ENCODE measurements around the gene TBC1D7.

The TBC1D7 gene

GRCh38 chr6:13274707-13275434 lies 53.5 kb downstream of the TBC1D7 start:
- TF ChIP-seq, protein P1, sequence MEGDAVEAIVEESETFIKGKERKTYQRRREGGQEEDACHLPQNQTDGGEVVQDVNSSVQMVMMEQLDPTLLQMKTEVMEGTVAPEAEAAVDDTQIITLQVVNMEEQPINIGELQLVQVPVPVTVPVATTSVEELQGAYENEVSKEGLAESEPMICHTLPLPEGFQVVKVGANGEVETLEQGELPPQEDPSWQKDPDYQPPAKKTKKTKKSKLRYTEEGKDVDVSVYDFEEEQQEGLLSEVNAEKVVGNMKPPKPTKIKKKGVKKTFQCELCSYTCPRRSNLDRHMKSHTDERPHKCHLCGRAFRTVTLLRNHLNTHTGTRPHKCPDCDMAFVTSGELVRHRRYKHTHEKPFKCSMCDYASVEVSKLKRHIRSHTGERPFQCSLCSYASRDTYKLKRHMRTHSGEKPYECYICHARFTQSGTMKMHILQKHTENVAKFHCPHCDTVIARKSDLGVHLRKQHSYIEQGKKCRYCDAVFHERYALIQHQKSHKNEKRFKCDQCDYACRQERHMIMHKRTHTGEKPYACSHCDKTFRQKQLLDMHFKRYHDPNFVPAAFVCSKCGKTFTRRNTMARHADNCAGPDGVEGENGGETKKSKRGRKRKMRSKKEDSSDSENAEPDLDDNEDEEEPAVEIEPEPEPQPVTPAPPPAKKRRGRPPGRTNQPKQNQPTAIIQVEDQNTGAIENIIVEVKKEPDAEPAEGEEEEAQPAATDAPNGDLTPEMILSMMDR (conservative IDR thresholded peaks at IDR 0.05): no peak
- no peak overlapping the region for H3K27ac ChIP-seq

DNA sequence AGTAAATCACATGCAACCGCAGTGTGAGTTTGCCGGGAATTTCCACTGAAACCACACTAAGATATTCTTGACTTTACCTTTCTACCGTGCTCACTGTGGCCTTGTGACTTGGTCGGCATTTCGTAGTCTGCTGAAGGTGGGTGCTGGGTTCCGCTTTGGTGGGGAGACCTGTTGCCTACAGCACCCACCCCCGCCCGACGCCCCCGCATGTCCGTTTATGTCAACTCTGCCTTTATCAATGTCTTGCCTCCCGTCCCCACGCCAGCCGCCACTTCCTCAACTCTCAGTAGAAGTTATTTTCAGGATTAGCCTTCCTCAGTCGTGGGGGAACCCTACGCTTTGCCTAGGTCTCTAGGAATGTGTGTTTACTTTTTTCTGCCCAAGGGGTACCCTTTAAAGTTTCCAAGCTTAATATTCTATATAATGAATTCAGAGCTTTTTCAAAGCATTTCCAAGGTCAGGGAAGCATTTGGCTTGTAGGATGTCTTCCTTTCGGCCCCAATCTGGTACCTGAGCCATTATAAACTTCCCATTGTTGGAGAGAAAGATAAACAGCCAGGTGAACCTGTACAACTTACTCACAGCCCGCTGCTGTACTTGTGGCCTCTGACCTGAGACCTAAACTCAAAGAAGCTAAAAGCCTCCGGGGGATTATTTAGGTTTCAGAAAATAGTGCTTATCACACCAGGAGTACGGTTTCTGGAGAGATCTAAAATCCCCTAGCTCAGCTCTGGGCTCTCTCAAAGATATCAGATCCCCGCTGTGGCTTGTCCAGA lies 54.2 kb downstream of the TBC1D7 start:
- H3K27ac ChIP-seq: no peak overlapping the region
- TF ChIP-seq, protein P1 (conservative IDR thresholded peaks at IDR 0.05): no peak

- TF ChIP-seq, protein P1 (conservative IDR thresholded peaks at IDR 0.05): no peak
- H3K27ac ChIP-seq: no peak overlapping the region
Observed at GRCh38 chr6:13273202-13273930, 55.0 kb downstream of the TBC1D7 start.

- H3K27ac ChIP-seq: no peak overlapping the region
- TF ChIP-seq, protein P1 (conservative IDR thresholded peaks at IDR 0.05): no peak
Observed at GRCh38 chr6:13272131-13273046, 55.9 kb downstream of the TBC1D7 start.

DNA sequence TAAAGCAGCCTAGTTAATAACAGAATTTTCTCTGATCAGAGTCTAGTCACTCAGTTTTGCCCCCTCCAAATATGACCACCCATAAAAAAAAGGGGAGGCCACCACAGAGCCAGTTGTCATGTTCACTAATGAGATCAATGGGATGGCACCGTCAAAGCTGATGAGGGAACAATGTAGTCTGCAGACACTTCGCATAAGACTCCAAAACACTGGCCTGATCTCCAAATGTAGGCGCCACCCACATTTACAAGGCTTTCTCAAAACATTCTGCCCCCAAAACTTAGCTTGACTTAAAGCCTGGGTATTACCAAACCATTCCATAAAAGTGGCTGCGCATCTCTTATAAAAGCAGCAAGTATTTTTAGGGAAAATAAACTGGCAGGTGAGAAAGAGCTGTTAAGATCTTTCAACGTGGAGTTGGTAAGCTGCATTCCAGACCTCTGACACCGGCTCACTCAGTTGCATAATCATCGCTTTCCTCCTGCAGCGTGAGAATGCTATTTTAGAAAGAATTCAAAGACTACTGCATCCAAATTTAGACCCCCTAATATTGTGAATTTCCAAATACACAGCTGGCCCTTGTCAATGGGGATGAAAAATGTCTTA lies 59.3 kb downstream of the TBC1D7 start:
- TF ChIP-seq, protein P1 (conservative IDR thresholded peaks at IDR 0.05): no peak
- H3K27ac ChIP-seq: no peak overlapping the region

DNA sequence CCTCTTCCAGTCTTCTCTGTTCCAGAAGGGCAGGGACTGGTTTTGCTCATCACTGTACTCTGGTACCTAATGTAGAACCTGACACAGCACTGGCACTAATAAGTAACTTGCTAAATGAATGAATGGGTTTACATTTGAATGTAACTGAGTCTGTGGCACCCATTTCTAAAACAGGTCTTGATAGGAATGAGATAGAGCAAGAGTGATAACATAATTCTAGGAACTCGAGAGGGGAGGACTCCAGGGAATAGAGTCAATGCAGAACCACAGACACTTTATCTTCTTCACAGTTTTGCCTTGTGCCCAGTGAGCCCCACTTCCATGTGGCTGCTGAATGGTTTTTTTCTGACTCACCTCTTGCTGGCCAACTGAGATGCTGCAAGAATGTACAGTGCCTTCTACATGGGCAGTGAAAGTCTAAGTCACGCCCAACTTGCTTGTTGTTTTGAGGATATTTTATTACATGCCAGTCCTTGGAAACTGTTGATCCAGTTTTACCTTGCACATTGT lies 61.1 kb downstream of the TBC1D7 start:
- TF ChIP-seq, protein P1 (conservative IDR thresholded peaks at IDR 0.05): no peak
- no peak overlapping the region for H3K27ac ChIP-seq

Data from VCaP (cell line).